HUES64 (cell line): Measurements from ENCODE around the gene WDFY4.

Experiments used
- H3K27ac ChIP-seq: 2 replicates; pipeline ENCODE4 v1.7.0; 2013; ENCODE audit warnings: low read depth, low read length, inconsistent platforms
- H3K27me3 ChIP-seq: 2 replicates; pipeline ENCODE4 v1.6.1; 2013; ENCODE audit warnings: mild to moderate bottlenecking, low read length; ENCODE audit not compliant: insufficient read depth
- H3K36me3 ChIP-seq: 2 replicates; pipeline ENCODE4 v1.6.1; 2013; ENCODE audit warnings: mild to moderate bottlenecking, low read length; ENCODE audit not compliant: insufficient read depth
- H3K4me1 ChIP-seq: 2 replicates; pipeline ENCODE4 v1.6.1; 2013; ENCODE audit warnings: mild to moderate bottlenecking, low read length, moderate library complexity; ENCODE audit not compliant: insufficient read depth
- H3K4me3 ChIP-seq: 2 replicates; pipeline ENCODE4 v1.5.1; 2013; ENCODE audit warnings: mild to moderate bottlenecking, low read length, moderate library complexity
- H3K9ac ChIP-seq: 2 replicates; pipeline ENCODE4 v1.6.1; 2013; ENCODE audit warnings: mild to moderate bottlenecking, low read depth, low read length
- H3K9me3 ChIP-seq: 2 replicates; pipeline ENCODE4 v1.6.1; 2013; ENCODE audit warnings: low read depth, low read length; ENCODE audit not compliant: insufficient read depth
- WGBS: fragments of 150-250, 120-280 bp; methylation state at CpG from one replicate; pipeline ENCODE4 v1.1.7; 2013; ENCODE audit warnings: missing lambda C conversion rate; 5-methylcytosine and 5-hydroxymethylcytosine counted together

Gene WDFY4

DNA sequence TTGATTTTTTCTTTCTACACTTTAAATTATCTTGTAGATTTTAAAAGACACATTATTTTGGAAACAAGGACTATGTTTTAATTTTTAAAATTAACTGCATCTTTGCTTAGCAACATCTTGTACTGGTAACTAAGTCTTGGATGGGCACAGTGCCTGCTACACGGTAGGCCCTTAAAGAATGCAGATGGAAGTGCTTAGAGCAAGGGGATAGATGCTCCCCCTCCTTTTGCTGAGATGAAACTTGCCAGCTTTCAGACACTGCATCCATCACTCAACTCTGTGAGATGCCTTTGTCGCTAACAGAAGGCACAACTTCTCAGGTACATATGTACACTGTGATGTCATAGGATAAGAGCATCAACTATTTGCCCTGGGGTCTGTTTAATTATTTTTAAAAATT is 151.1 kb downstream of the WDFY4 start:
- Histone ChIP-seq H3K4me3 (no peak overlapping the region), H3K9me3 (no peaks in the 10 kb centered on the region), H3K9ac (no peak overlapping the region), H3K36me3 (no peaks in the 10 kb centered on the region), H3K27me3 (0 out of 2 replicates have a peak, but pooled peaks cover 3% of the 10 kb centered on the region), H3K27ac (no peak overlapping the region), H3K4me1 (no peaks in the 10 kb centered on the region)
- WGBS, result 67% methylated on average over 1 of the region's 2 CpGs

DNA sequence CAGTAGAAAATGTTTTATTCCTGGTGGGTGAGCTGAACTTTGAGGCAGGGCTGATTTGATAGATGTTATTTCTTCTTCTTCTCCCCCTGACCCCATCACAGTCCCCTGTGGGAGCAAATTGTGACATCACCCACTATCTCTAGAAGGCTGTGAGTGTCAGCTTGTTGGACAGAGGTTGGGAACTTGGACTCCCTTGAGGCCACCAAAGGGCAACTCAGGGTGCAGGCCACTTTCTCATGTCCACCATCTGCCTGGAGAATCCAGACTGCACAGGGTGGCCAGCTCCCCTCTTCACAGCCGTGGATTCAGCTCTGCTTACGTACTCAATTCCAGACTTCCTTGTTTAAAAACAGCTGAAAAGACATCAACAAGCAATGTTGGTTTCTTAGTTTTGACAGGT is 151.9 kb downstream of the WDFY4 start:
- H3K36me3 ChIP-seq, result no peaks in the 10 kb centered on the region
- 86% methylated on average over 2 of the region's 2 CpGs for WGBS
- 0 out of 2 replicates have a peak, but pooled peaks cover 3% of the 10 kb centered on the region for H3K27me3 ChIP-seq

DNA sequence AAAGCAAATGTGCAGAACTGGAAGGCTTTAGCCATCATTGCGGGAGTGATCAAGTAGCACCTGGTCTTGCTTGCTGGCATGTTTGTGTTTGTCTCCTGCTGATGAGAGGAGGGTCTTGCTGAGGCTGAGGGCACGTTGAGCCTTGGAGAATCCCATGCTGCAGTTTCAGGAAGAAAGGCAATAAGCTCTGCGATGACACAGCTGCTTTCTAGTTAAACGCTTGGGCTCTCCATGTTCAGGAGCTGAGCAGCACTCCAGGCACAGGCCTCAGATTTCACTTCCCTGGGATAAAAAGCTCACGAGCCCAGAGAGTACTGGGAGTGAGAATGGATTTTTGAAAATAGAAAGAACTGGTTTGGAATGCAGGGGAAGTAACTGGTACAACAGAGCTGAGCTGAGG is 154.2 kb downstream of the WDFY4 start:
- WGBS, result 71% methylated on average over 5 of the region's 5 CpGs

More for the DNA sequence above, 151.9 kb downstream of the WDFY4 start:
- Histone ChIP-seq H3K27ac (no peak overlapping the region), H3K9me3 (no peaks in the 10 kb centered on the region), H3K9ac (no peak overlapping the region), H3K4me1 (no peaks in the 10 kb centered on the region), H3K4me3 (no peak overlapping the region)

DNA sequence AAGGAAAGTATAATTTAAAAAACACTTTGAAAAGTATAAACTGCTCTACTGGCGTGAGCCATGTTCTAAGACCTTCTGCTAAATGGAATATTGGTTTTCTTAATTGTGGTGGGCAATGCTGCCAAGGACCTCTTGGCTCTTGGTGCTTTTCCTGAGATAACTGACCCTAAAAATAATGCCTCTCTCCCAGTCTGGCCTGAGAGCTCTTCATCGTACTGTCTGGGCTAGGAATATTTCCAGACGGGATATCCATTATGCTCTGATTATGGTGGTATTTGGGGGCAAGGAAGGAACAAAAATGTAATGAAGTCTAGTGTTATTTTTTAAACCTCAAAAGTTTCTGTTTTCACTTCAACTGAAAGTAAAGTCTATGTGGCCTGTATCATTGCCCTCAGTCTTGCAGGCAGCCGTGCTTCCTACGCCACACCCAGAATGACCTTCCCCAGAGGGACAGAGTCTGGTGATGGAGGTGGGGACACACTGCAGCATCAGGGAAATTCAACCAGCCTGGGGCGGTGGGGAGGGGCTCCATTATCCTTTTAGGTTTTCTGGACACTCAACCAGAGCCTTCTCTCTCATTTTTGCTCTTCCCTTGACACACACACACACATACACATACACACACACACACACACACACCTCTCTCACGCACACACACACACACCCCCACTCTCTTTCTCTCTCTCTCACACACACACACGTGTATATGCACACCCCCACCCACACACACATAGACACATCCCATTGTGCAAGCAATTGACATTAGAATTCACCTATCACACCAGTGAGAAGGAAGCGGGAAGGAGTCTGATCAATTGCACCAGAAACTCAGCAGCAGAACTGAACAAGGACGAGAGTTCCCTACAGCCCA is 155.4 kb downstream of the WDFY4 start:
- Histone ChIP-seq H3K27ac (no peak overlapping the region), H3K9ac (no peak overlapping the region), H3K27me3 (0 out of 2 replicates have a peak, but pooled peaks cover 3% of the 10 kb centered on the region), H3K9me3 (no peaks in the 10 kb centered on the region), H3K36me3 (no peaks in the 10 kb centered on the region), H3K4me3 (no peak overlapping the region), H3K4me1 (no peaks in the 10 kb centered on the region)
- WGBS, result 90% methylated on average over 10 of the region's 10 CpGs

More for the DNA sequence above, 154.2 kb downstream of the WDFY4 start:
- Histone ChIP-seq H3K27me3 (0 out of 2 replicates have a peak, but pooled peaks cover 3% of the 10 kb centered on the region), H3K4me3 (no peak overlapping the region), H3K36me3 (no peaks in the 10 kb centered on the region), H3K9ac (no peak overlapping the region), H3K27ac (no peak overlapping the region), H3K4me1 (no peaks in the 10 kb centered on the region), H3K9me3 (no peaks in the 10 kb centered on the region)

DNA sequence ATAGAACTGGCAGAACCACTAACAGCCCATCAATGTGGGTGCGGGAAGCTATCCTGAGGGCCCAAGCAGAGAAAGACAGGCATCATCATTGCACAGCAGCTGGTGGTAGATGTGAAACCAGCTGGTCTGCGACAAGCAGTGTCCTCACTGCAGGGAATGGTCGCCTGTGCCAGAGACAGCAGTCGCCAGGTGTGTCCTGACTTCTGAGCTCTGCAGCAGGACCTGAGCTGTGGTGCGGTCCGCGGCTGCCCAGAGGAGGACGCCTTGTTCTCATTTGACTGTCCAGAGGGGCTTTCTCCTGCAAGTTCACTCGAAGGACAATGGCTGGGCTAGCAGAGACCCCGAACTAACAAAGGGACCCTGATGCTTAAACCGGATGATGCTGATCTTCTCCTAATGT is 157.6 kb downstream of the WDFY4 start:
- no peaks in the 10 kb centered on the region for H3K36me3 ChIP-seq
- H3K4me3 ChIP-seq, result no peak overlapping the region
- H3K9me3 ChIP-seq, result no peaks in the 10 kb centered on the region
- 0 out of 2 replicates have a peak, but pooled peaks cover 3% of the 10 kb centered on the region for H3K27me3 ChIP-seq
- no peak overlapping the region for H3K27ac ChIP-seq
- H3K4me1 ChIP-seq, result no peaks in the 10 kb centered on the region
- H3K9ac ChIP-seq, result no peak overlapping the region
- 94% methylated on average over 11 of the region's 11 CpGs for WGBS

DNA sequence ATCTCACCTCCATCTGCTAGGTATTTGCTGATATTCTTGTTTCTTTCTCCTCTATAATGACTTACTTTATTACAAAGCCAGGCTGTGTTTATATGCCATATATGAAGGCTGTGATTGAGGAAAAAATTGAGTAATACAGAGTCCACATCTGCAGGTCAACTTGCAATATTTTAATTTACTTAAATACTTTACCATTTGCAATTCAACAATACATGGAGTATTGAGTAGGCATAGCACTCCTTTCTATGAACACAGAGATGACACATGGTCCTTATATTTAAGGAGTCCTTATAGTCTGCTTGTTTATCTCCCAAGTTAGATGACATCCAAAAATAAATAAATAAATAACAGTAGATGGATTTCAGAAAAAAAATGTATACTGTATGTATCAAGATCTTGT is 158.5 kb downstream of the WDFY4 start:
- Histone ChIP-seq H3K9me3 (no peaks in the 10 kb centered on the region), H3K27me3 (0 out of 2 replicates have a peak, but pooled peaks cover 3% of the 10 kb centered on the region), H3K4me1 (no peaks in the 10 kb centered on the region), H3K36me3 (no peaks in the 10 kb centered on the region), H3K27ac (no peak overlapping the region), H3K4me3 (no peak overlapping the region), H3K9ac (no peak overlapping the region)

DNA sequence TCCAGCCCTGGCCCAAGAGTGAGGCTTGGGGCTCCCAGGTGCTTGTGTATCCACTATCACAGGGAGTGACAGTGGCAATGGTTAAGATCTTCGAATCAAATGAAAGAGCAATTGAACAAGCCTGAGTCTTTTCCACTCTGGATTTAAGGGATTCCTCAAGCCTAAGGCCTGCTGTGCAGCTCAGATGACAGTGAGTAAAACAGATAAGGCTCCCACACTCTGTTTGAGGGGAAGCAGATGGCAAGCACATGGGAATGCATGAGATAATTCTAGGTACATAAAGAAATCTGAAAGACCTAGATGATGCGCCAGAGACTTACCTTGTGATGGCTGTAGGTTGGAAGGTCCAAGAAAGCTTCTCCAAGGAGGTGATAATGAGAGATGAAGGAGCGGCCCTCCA is 159.9 kb downstream of the WDFY4 start:
- Histone ChIP-seq H3K9me3 (no peaks in the 10 kb centered on the region), H3K4me1 (no peaks in the 10 kb centered on the region)
- 92% methylated on average over 3 of the region's 3 CpGs for WGBS

DNA sequence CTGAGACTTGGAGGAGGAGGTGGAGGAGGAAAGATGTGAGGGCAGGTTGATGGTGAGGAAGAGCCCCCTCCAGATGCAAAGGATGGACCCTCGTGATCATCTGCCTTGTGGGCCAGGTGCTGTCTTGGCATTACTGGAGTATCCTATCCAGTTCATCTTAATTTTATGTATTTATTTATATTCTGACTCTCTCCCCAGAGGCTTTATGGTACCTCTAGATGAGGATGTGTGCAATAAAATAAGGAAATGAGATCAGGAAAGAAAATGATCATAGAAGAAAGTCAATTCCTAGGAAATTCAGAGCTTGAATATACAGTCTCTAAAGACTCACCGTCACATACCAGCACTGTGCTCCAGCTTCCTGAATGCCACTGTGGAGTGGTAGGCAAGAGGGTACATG is 160.8 kb downstream of the WDFY4 start:
- 90% methylated on average over 2 of the region's 2 CpGs for WGBS
- Histone ChIP-seq H3K9ac (no peak overlapping the region), H3K4me3 (no peak overlapping the region), H3K36me3 (no peaks in the 10 kb centered on the region), H3K4me1 (no peaks in the 10 kb centered on the region), H3K27me3 (0 out of 2 replicates have a peak, but pooled peaks cover 2% of the 10 kb centered on the region), H3K27ac (no peak overlapping the region), H3K9me3 (no peaks in the 10 kb centered on the region)

More for the DNA sequence above, 159.9 kb downstream of the WDFY4 start:
- 0 out of 2 replicates have a peak, but pooled peaks cover 3% of the 10 kb centered on the region for H3K27me3 ChIP-seq
- H3K9ac ChIP-seq, result no peak overlapping the region
- H3K4me3 ChIP-seq, result no peak overlapping the region
- H3K27ac ChIP-seq, result no peak overlapping the region
- H3K36me3 ChIP-seq, result no peaks in the 10 kb centered on the region

DNA sequence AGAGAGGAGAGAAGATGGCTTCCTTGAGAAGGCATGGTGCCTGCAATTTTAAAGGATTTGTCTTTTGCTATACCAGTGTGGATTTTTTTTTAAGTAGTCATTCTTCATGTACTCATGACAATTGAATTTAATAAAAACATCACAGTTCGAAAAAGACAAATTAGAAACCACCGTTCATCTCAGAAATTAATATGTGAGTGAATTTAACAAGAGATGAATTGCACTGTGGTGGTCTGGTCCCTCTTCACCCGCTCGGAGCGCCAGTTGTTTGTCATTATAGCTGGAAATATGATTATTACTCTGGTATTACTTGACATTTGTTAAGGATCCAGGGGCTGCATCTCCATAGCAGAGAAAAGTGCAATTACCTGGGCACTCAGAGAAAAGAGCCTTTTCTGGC is 163.0 kb downstream of the WDFY4 start:
- Histone ChIP-seq H3K27ac (no peak overlapping the region), H3K36me3 (no peaks in the 10 kb centered on the region), H3K4me3 (no peak overlapping the region), H3K4me1 (no peaks in the 10 kb centered on the region), H3K27me3 (no peaks in the 10 kb centered on the region), H3K9ac (no peak overlapping the region), H3K9me3 (no peaks in the 10 kb centered on the region)
- 98% methylated on average over 4 of the region's 5 CpGs for WGBS

DNA sequence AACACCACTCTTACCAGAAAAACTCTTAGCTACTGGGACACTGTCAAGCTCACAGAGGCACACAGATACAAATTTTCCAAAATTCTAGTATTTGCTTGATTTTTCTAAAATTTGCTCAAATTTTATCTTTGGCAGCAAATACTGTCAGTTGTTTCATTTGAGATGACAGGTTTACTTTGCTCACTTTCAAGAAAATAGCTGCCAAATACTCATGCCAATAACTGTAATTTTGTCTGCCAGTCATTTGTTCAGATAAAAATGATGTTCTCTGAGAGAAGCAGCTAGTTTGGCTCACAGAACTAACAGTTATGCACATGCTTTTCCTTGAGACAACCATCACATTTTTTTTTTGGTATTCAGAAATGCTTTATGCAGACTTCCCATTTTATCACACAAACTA is 172.2 kb downstream of the WDFY4 start:
- no peaks in the 10 kb centered on the region for H3K4me1 ChIP-seq
- H3K36me3 ChIP-seq, result no peaks in the 10 kb centered on the region
- H3K4me3 ChIP-seq, result no peak overlapping the region
- H3K27me3 ChIP-seq, result no peaks in the 10 kb centered on the region
- no peaks in the 10 kb centered on the region; the same call in 1 of the 2 replicates for H3K9me3 ChIP-seq
- no peak overlapping the region for H3K9ac ChIP-seq
- H3K27ac ChIP-seq, result no peak overlapping the region

DNA sequence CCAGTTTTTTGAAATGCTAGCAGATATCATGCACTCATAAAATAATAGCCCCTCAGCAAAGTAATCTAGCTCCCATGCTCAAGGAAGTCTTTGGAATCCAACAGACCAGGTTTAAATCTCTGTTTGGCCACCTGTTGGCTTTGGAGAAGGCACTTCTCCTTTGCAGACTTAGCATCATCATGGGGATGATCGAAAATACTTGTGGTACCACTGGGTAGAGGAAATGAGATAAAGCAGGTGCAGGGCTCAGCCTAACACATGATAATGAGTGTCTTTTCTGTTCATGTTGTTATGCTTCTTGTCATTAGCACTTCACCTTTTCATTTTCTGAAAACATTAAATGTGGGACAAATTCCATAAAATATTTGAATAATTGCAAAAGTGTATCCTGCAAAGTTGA is 187.6 kb downstream of the WDFY4 start:
- Histone ChIP-seq H3K4me3 (no peak overlapping the region), H3K9me3 (no peaks in the 10 kb centered on the region), H3K36me3 (no peaks in the 10 kb centered on the region), H3K9ac (no peak overlapping the region), H3K27me3 (no peaks in the 10 kb centered on the region), H3K27ac (no peak overlapping the region), H3K4me1 (no peaks in the 10 kb centered on the region)
- 100% methylated on average over 1 of the region's 1 CpG for WGBS
